HepG2 (cell line): Measurements from ENCODE around the gene R3HDM4. TPM values are rescaled to one million over a fixed set of nuclear protein-coding genes. Genes with fewer than 3 reads are reported as not detected.

Experiments
- AFF4 ChIP-seq: sonication (generic); formaldehyde crosslinking; IDR thresholded peaks from 2 replicates; pipeline ENCODE4 v1.4.0; 2020; ENCODE audit warnings: missing genetic modification reagents
- ETV6 ChIP-seq: sonication (generic); formaldehyde crosslinking; conservative IDR thresholded peaks from 2 replicates; pipeline ENCODE4 v1.4.0; 2020; ENCODE audit warnings: missing genetic modification reagents
- FOXK1 ChIP-seq: sonication (generic); formaldehyde crosslinking; IDR thresholded peaks from 2 replicates; pipeline ENCODE4 v1.4.0; 2020; ENCODE audit warnings: low read depth, missing genetic modification reagents, borderline replicate concordance
- FOXP1 ChIP-seq, 2 experiments: fragments of 450-650 bp in 1 of 2; IDR thresholded peaks; 2 replicates each; pipeline ENCODE4 v1.6.1; 2017 to 2018; ENCODE audit warnings: antibody characterized with exemption in 1 of 2
- HDAC2 ChIP-seq: sonication (generic); formaldehyde crosslinking; IDR thresholded peaks from 2 replicates; pipeline ENCODE4 v1.4.0; 2020; ENCODE audit warnings: missing genetic modification reagents
- MBD4 ChIP-seq: IDR thresholded peaks from 2 replicates; pipeline ENCODE4 v1.6.1; 2012; ENCODE audit warnings: low read length, inconsistent platforms, borderline replicate concordance
- MEF2D ChIP-seq: sonication (generic); formaldehyde crosslinking; IDR thresholded peaks from 2 replicates; pipeline ENCODE4 v1.5.1; 2020; ENCODE audit warnings: mild to moderate bottlenecking, missing genetic modification reagents
- PHF21A ChIP-seq: sonication (generic); formaldehyde crosslinking; IDR thresholded peaks from 2 replicates; pipeline ENCODE4 v1.5.0; 2020; ENCODE audit warnings: mild to moderate bottlenecking, missing genetic modification reagents
- PRPF4 ChIP-seq: fragments of 200-400 bp; formaldehyde crosslinking; IDR thresholded peaks from 2 replicates; pipeline ENCODE4 v1.6.1; 2016; ENCODE audit warnings: low read length, low read depth; ENCODE audit not compliant: poor library complexity, severe bottlenecking
- RNF2 ChIP-seq: fragments of 450-650 bp; conservative IDR thresholded peaks from 2 replicates; pipeline ENCODE4 v1.6.1; 2016; ENCODE audit warnings: low read depth
- SIX1 ChIP-seq: sonication (generic); formaldehyde crosslinking; IDR thresholded peaks from 2 replicates; pipeline ENCODE4 v1.4.0; 2020; ENCODE audit warnings: missing genetic modification reagents, borderline replicate concordance
- SPEN ChIP-seq: sonication (generic); formaldehyde crosslinking; IDR thresholded peaks from 2 replicates; pipeline ENCODE4 v1.5.1; 2020; ENCODE audit warnings: low read depth, mild to moderate bottlenecking, missing genetic modification reagents
- TBL1XR1 ChIP-seq: fragments of 150-350 bp; IDR thresholded peaks from 2 replicates; pipeline ENCODE4 v1.6.1; 2014; ENCODE audit warnings: borderline replicate concordance, low read length; ENCODE audit not compliant: partially characterized antibody
- ZFY ChIP-seq: sonication (generic); formaldehyde crosslinking; IDR thresholded peaks from 2 replicates; pipeline ENCODE4 v1.4.0; 2020; ENCODE audit warnings: missing genetic modification reagents
- ZNF430 ChIP-seq: sonication (generic); formaldehyde crosslinking; IDR thresholded peaks from 2 replicates; pipeline ENCODE4 v1.9.0; 2021; ENCODE audit warnings: mild to moderate bottlenecking, missing genetic modification reagents
- ZNF740 ChIP-seq: sonication (generic); formaldehyde crosslinking; IDR thresholded peaks from 2 replicates; pipeline ENCODE4 v1.4.0; 2020; ENCODE audit warnings: missing genetic modification reagents
- ZSCAN31 ChIP-seq: sonication (generic); formaldehyde crosslinking; IDR thresholded peaks from 2 replicates; pipeline ENCODE4 v1.5.0; 2020; ENCODE audit warnings: low read depth, mild to moderate bottlenecking, missing genetic modification reagents
- polyA plus RNA-seq, 8 experiments: library from polyadenylated mRNA; depleted of rRNA in 3 of 8; stranded (reverse) in 7 of 8; unstranded in 1 of 8; fragments of >200 nt; fragmentation: Illumina TruSeq in 4 of 8; extraction: Trizol in 4 of 8; gene quantifications; 2 replicates each; pipeline versions ENCODE4 v1.2.1 to v1.2.3, GENCODE V29; 2011 to 2016; ENCODE audit warnings: low read depth in 4 of 8, missing spikeins in 1 of 8, mixed read lengths in 1 of 8; ENCODE audit not compliant: insufficient read depth in 1 of 8
- total RNA-seq, 5 experiments: library from RNA; depleted of rRNA; stranded (reverse); fragments of >200 nt; fragmentation: Illumina TruSeq; extraction: Trizol; gene quantifications; 2 replicates each; pipeline ENCODE4 v1.2.3, GENCODE V29; 2016; ENCODE audit warnings: low read depth in 1 of 5
- TF ChIP-seq, protein P1 (sequence below): sonication (generic); formaldehyde crosslinking; IDR thresholded peaks from 2 replicates; pipeline ENCODE4 v1.5.0; 2020; ENCODE audit warnings: mild to moderate bottlenecking, missing genetic modification reagents
- TF ChIP-seq, protein P2 (sequence below): sonication (generic); formaldehyde crosslinking; IDR thresholded peaks from 2 replicates; pipeline ENCODE4 v1.9.0; 2022; ENCODE audit warnings: low read depth, missing genetic modification reagents
- TF ChIP-seq, protein P3 (sequence below): sonication (generic); formaldehyde crosslinking; IDR thresholded peaks from 2 replicates; pipeline ENCODE4 v1.9.0; 2022; ENCODE audit warnings: missing genetic modification reagents, mild to moderate bottlenecking, borderline replicate concordance

The R3HDM4 gene
- total and polyA plus RNA-seq, 2 of the 13 experiments (the other 11 are each of a cell fraction or from before 2014, with no cell fraction given), result 26.2 to 26.9 TPM

- TF ChIP-seq, protein P1, sequence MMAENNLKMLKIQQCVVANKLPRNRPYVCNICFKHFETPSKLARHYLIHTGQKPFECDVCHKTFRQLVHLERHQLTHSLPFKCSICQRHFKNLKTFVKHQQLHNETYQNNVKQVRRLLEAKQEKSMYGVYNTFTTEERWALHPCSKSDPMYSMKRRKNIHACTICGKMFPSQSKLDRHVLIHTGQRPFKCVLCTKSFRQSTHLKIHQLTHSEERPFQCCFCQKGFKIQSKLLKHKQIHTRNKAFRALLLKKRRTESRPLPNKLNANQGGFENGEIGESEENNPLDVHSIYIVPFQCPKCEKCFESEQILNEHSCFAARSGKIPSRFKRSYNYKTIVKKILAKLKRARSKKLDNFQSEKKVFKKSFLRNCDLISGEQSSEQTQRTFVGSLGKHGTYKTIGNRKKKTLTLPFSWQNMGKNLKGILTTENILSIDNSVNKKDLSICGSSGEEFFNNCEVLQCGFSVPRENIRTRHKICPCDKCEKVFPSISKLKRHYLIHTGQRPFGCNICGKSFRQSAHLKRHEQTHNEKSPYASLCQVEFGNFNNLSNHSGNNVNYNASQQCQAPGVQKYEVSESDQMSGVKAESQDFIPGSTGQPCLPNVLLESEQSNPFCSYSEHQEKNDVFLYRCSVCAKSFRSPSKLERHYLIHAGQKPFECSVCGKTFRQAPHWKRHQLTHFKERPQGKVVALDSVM (CRISPR knock-in tag), result peak; percentile 77
- peak; percentile 89 for TF ChIP-seq SPEN
- TF ChIP-seq ZNF740 (CRISPR knock-in tag), result peak; percentile 77; the same call in 1 of the 2 replicates
- 0 out of 2 replicates have a peak, but pooled peaks have one; percentile 65 for TF ChIP-seq ETV6
- peak; percentile 98 for TF ChIP-seq FOXK1 (CRISPR knock-in tag)
- TF ChIP-seq AFF4, result peak; percentile 68; the same call in 1 of the 2 replicates
- peak; percentile 70; the same call in 1 of the 2 replicates for TF ChIP-seq ZSCAN31 (CRISPR knock-in tag)
- no peak for TF ChIP-seq MBD4
- no peak for TF ChIP-seq PRPF4
- TF ChIP-seq RNF2, result peak; percentile 82
- TF ChIP-seq FOXP1 (IDR thresholded peaks at IDR 0.05), result no peak
- peak; percentile 86 for TF ChIP-seq FOXP1 (CRISPR knock-in tag; IDR thresholded peaks at IDR 0.05)
- peak; percentile 89 for TF ChIP-seq ZFY (CRISPR knock-in tag)
- TF ChIP-seq HDAC2, result peak; percentile 98
- TF ChIP-seq, protein P2, sequence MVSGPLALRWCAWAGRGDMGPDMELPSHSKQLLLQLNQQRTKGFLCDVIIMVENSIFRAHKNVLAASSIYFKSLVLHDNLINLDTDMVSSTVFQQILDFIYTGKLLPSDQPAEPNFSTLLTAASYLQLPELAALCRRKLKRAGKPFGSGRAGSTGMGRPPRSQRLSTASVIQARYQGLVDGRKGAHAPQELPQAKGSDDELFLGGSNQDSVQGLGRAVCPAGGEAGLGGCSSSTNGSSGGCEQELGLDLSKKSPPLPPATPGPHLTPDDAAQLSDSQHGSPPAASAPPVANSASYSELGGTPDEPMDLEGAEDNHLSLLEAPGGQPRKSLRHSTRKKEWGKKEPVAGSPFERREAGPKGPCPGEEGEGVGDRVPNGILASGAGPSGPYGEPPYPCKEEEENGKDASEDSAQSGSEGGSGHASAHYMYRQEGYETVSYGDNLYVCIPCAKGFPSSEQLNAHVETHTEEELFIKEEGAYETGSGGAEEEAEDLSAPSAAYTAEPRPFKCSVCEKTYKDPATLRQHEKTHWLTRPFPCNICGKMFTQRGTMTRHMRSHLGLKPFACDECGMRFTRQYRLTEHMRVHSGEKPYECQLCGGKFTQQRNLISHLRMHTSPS (CRISPR knock-in tag), result peak; percentile 99
- TF ChIP-seq SIX1 (CRISPR knock-in tag), result peak; percentile 37; the same call in 1 of the 2 replicates
- peak; percentile 28 for TF ChIP-seq TBL1XR1
- TF ChIP-seq ZNF430 (CRISPR knock-in tag), result peak; percentile 71; the same call in 1 of the 2 replicates
- TF ChIP-seq MEF2D (CRISPR knock-in tag), result peak; percentile 90
- TF ChIP-seq PHF21A (CRISPR knock-in tag), result peak; percentile 98
- TF ChIP-seq, protein P3, sequence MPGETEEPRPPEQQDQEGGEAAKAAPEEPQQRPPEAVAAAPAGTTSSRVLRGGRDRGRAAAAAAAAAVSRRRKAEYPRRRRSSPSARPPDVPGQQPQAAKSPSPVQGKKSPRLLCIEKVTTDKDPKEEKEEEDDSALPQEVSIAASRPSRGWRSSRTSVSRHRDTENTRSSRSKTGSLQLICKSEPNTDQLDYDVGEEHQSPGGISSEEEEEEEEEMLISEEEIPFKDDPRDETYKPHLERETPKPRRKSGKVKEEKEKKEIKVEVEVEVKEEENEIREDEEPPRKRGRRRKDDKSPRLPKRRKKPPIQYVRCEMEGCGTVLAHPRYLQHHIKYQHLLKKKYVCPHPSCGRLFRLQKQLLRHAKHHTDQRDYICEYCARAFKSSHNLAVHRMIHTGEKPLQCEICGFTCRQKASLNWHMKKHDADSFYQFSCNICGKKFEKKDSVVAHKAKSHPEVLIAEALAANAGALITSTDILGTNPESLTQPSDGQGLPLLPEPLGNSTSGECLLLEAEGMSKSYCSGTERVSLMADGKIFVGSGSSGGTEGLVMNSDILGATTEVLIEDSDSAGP (CRISPR knock-in tag), result peak; percentile 96
These were observed 22.0 kb upstream of the R3HDM4 start (continued) for GRCh38 chr19:934865-935479.
